Thoracic aorta (tissue), 2 donors: Measurements from ENCODE around the gene NOS1AP. TPM values are rescaled to one million over a fixed set of nuclear protein-coding genes. Genes with fewer than 3 reads are reported as not detected.

Experiments used
- ATAC-seq: fragments of 150-250 bp; one replicate; pipeline ENCODE4 v1.8.0; 2017; ENCODE audit warnings: low read depth; ENCODE audit not compliant: insufficient number of reproducible peaks, low FRiP score
- DNase-seq: peaks from one replicate; pipeline ENCODE4 v3.0.0-alpha.2; 2020; ENCODE audit warnings: low spot score
- H3K27ac ChIP-seq, 2 donors: fragments of 200-600 bp; sonication (generic); 1 replicate in 1 of 2; 2 replicates in 1 of 2; pipeline ENCODE4 v1.5.1; 2016; ENCODE audit warnings: mild to moderate bottlenecking in 2 of 2, moderate library complexity in 2 of 2
- H3K27me3 ChIP-seq: fragments of 200-600 bp; sonication (generic); replicated peaks from 2 replicates; pipeline ENCODE4 v1.6.0; 2016; ENCODE audit warnings: mild to moderate bottlenecking; ENCODE audit not compliant: insufficient read depth
- H3K36me3 ChIP-seq: fragments of 200-600 bp; sonication (generic); one replicate; pipeline ENCODE4 v1.5.1; 2016
- H3K4me1 ChIP-seq, 2 donors: fragments of 200-600 bp; sonication (generic); 1 replicate in 1 of 2; 2 replicates in 1 of 2; pipeline versions ENCODE4 v1.5.1 to v1.6.0; 2016; ENCODE audit warnings: low read depth in 2 of 2, mild to moderate bottlenecking in 1 of 2; ENCODE audit not compliant: control insufficient read depth in 1 of 2
- H3K4me3 ChIP-seq: fragments of 200-600 bp; sonication (generic); 2 replicates; pipeline ENCODE4 v1.5.1; 2016; ENCODE audit warnings: mild to moderate bottlenecking
- H3K9me3 ChIP-seq: fragments of 200-600 bp; sonication (generic); 2 replicates; pipeline ENCODE4 v1.5.1; 2016
- CTCF ChIP-seq: fragments of 200-600 bp; sonication (generic); IDR thresholded peaks from one replicate; pipeline ENCODE4 v1.5.1; 2019; ENCODE audit warnings: antibody characterized with exemption
- total RNA-seq, 2 donors: library from RNA; depleted of rRNA; stranded (reverse); fragments of >200 nt; gene quantifications; one replicate each; pipeline versions ENCODE4 v1.1.0 to v1.2.3, GENCODE V29; 2016

The NOS1AP gene
- total RNA-seq, 2 donors from 2014 or later = 6.3 to 12.2 TPM

GRCh38 chr1:162310337-162310736 lies 240.8 kb downstream of the NOS1AP start:
- no peaks in the 10 kb centered on the region for H3K36me3 ChIP-seq
- ATAC-seq (no peak), DNase-seq (no peak)
- no peak for TF ChIP-seq CTCF
- H3K27ac ChIP-seq = no peak overlapping the region
- H3K4me3 ChIP-seq = no peak overlapping the region
- H3K9me3 ChIP-seq = peaks cover 3% of the 10 kb centered on the region
- no peaks in the 10 kb centered on the region for H3K4me1 ChIP-seq
- H3K27me3 ChIP-seq = no peaks in the 10 kb centered on the region

GRCh38 chr1:162314206-162314605 lies 244.7 kb downstream of the NOS1AP start:
- no peak for ATAC-seq
- no peak overlapping the region for H3K4me3 ChIP-seq
- TF ChIP-seq CTCF = no peak

GRCh38 chr1:162315673-162316072 lies 246.2 kb downstream of the NOS1AP start:
- Histone ChIP-seq H3K9me3 (no peaks in the 10 kb centered on the region), H3K4me3 (no peak overlapping the region), H3K27ac (no peak overlapping the region), H3K36me3 (no peaks in the 10 kb centered on the region), H3K4me1 (no peaks in the 10 kb centered on the region), H3K27me3 (no peaks in the 10 kb centered on the region)
- TF ChIP-seq CTCF = no peak
- DNase-seq (no peak), ATAC-seq (no peak)

More at GRCh38 chr1:162314206-162314605, 244.7 kb downstream of the NOS1AP start:
- Histone ChIP-seq H3K27me3 (no peaks in the 10 kb centered on the region), H3K36me3 (no peaks in the 10 kb centered on the region), H3K9me3 (no peaks in the 10 kb centered on the region), H3K4me1 (no peaks in the 10 kb centered on the region), H3K27ac (no peak overlapping the region)
- DNase-seq = no peak

GRCh38 chr1:162316187-162316586 lies 246.7 kb downstream of the NOS1AP start:
- H3K27ac ChIP-seq = no peak overlapping the region
- ATAC-seq (no peak), DNase-seq (no peak)
- H3K36me3 ChIP-seq = no peaks in the 10 kb centered on the region
- no peaks in the 10 kb centered on the region for H3K27me3 ChIP-seq
- H3K4me1 ChIP-seq = no peaks in the 10 kb centered on the region
- TF ChIP-seq CTCF = no peak
- H3K4me3 ChIP-seq = no peak overlapping the region
- H3K9me3 ChIP-seq = no peaks in the 10 kb centered on the region

GRCh38 chr1:162317621-162318020 lies 248.1 kb downstream of the NOS1AP start:
- no peak for TF ChIP-seq CTCF

More at GRCh38 chr1:162317621-162318020, 248.1 kb downstream of the NOS1AP start:
- H3K9me3 ChIP-seq = no peaks in the 10 kb centered on the region
- H3K4me1 ChIP-seq = no peaks in the 10 kb centered on the region
- ATAC-seq (no peak), DNase-seq (no peak)
- no peak overlapping the region for H3K4me3 ChIP-seq
- no peak overlapping the region for H3K27ac ChIP-seq
- no peaks in the 10 kb centered on the region for H3K27me3 ChIP-seq
- H3K36me3 ChIP-seq = no peaks in the 10 kb centered on the region
